GM23338 (cell line): ENCODE results near the gene PLXNC1. TPM values are rescaled to one million over a fixed set of nuclear protein-coding genes. Genes with fewer than 3 reads are reported as not detected.

Experiments
- ATAC-seq: fragments of 200-7000 bp; cut with Tn5 transposase; 3 replicates; pipeline ENCODE4 v1.9.1; 2020
- DNase-seq: peaks from one replicate; pipeline ENCODE4 v3.0.0-alpha.2; 2015; ENCODE audit warnings: low spot score
- H2AFZ ChIP-seq: fragments of 200-600 bp; sonication (generic); 2 replicates; pipeline ENCODE4 v1.8.0; 2016; ENCODE audit warnings: antibody characterized with exemption, mild to moderate bottlenecking, moderate library complexity
- H3F3A ChIP-seq: fragments of 200-600 bp; sonication (generic); replicated peaks from 2 replicates; pipeline ENCODE4 v1.8.0; 2017; ENCODE audit warnings: antibody characterized with exemption, mixed run types, low read depth
- H3K27ac ChIP-seq: fragments of 200-600 bp; sonication (generic); 2 replicates; pipeline ENCODE4 v1.6.1; 2016; ENCODE audit warnings: low read depth
- H3K27me3 ChIP-seq: fragments of 200-600 bp; sonication (generic); 2 replicates; pipeline ENCODE4 v1.8.0; 2016; ENCODE audit warnings: mild to moderate bottlenecking, mixed run types, moderate library complexity; ENCODE audit not compliant: insufficient read depth
- H3K36me3 ChIP-seq: fragments of 200-600 bp; sonication (generic); 2 replicates; pipeline ENCODE4 v1.8.0; 2016; ENCODE audit warnings: mild to moderate bottlenecking; ENCODE audit not compliant: insufficient read depth
- H3K4me1 ChIP-seq: fragments of 200-600 bp; sonication (generic); 2 replicates; pipeline ENCODE4 v1.8.0; 2016; ENCODE audit warnings: mild to moderate bottlenecking, moderate library complexity; ENCODE audit not compliant: insufficient read depth
- H3K4me2 ChIP-seq: fragments of 200-600 bp; sonication (generic); 2 replicates; pipeline ENCODE4 v1.7.1; 2017; ENCODE audit warnings: mixed run types
- H3K4me3 ChIP-seq: fragments of 200-600 bp; sonication (generic); 2 replicates; pipeline ENCODE4 v1.6.1; 2016; ENCODE audit warnings: mixed run types
- H3K79me2 ChIP-seq: fragments of 200-600 bp; sonication (generic); replicated peaks from 2 replicates; pipeline ENCODE4 v1.8.0; 2017; ENCODE audit warnings: mild to moderate bottlenecking; ENCODE audit not compliant: insufficient read depth
- H3K9me2 ChIP-seq: fragments of 200-600 bp; sonication (generic); 2 replicates; pipeline ENCODE4 v1.8.0; 2017; ENCODE audit not compliant: insufficient read depth
- H4K20me1 ChIP-seq: fragments of 200-600 bp; sonication (generic); replicated peaks from 2 replicates; pipeline ENCODE4 v1.8.0; 2017; ENCODE audit warnings: mild to moderate bottlenecking; ENCODE audit not compliant: insufficient read depth
- H3K27ac Mint-ChIP-seq: 2 replicates; pipeline ENCODE4 v1.8.0; 2020; ENCODE audit warnings: inconsistent platforms, mild to moderate bottlenecking, moderate library complexity, mixed read lengths
- H3K27me3 Mint-ChIP-seq: 3 replicates; pipeline ENCODE4 v1.8.0; 2022; ENCODE audit warnings: low read depth, mild to moderate bottlenecking, moderate library complexity, mixed read lengths, inconsistent platforms; ENCODE audit not compliant: insufficient read depth, poor library complexity
- H3K36me3 Mint-ChIP-seq: 3 replicates; pipeline ENCODE4 v1.8.0; 2021; ENCODE audit warnings: low read depth, mild to moderate bottlenecking, inconsistent platforms, moderate library complexity, mixed read lengths
- H3K4me1 Mint-ChIP-seq: 3 replicates; pipeline ENCODE4 v1.8.0; 2020; ENCODE audit warnings: mild to moderate bottlenecking, inconsistent platforms, mixed read lengths
- H3K4me3 Mint-ChIP-seq: 3 replicates; pipeline ENCODE4 v1.8.0; 2021; ENCODE audit warnings: moderate library complexity, mild to moderate bottlenecking, inconsistent platforms, mixed read lengths
- H3K9me3 Mint-ChIP-seq: 3 replicates; pipeline ENCODE4 v1.8.0; 2020; ENCODE audit warnings: moderate library complexity, mild to moderate bottlenecking, inconsistent platforms, mixed read lengths
- CREB1 ChIP-seq: fragments of 250-450 bp; sonication (Bioruptor Pico); IDR thresholded peaks from 2 replicates; pipeline ENCODE4 v1.5.0; 2020; ENCODE audit warnings: low read depth, mild to moderate bottlenecking, moderate library complexity
- CTCF ChIP-seq, 2 experiments: fragments of 200-600 bp in 1 of 2; sonication (generic) in 1 of 2; conservative IDR thresholded peaks; 2 replicates each; pipeline versions ENCODE4 v1.5.1 to v1.6.1; 2016 to 2017; ENCODE audit warnings: antibody characterized with exemption in 2 of 2, low read depth in 2 of 2, mild to moderate bottlenecking in 2 of 2, moderate library complexity in 1 of 2
- ETS1 ChIP-seq: IDR thresholded peaks from 2 replicates; pipeline ENCODE4 v1.6.1; 2016; ENCODE audit warnings: antibody characterized with exemption
- EZH2 ChIP-seq: fragments of 200-600 bp; sonication (generic); IDR thresholded peaks from one replicate; pipeline ENCODE4 v1.8.0; 2017; ENCODE audit warnings: antibody characterized with exemption, mild to moderate bottlenecking, low read depth; ENCODE audit not compliant: unreplicated experiment
- EZH2phosphoT487 ChIP-seq: fragments of 200-600 bp; sonication (generic); IDR thresholded peaks from one replicate; pipeline ENCODE4 v1.8.1; 2018; ENCODE audit warnings: antibody characterized with exemption; ENCODE audit not compliant: unreplicated experiment
- JUNB ChIP-seq: IDR thresholded peaks from one replicate; pipeline ENCODE4 v1.6.1; 2016; ENCODE audit warnings: antibody characterized with exemption; ENCODE audit not compliant: unreplicated experiment
- NANOG ChIP-seq: IDR thresholded peaks from 2 replicates; pipeline ENCODE4 v1.6.1; 2016; ENCODE audit warnings: antibody characterized with exemption, borderline replicate concordance
- POLR2AphosphoS5 ChIP-seq: IDR thresholded peaks from 2 replicates; pipeline ENCODE4 v1.6.1; 2016; ENCODE audit warnings: antibody characterized with exemption, low read depth
- REST ChIP-seq: IDR thresholded peaks from one replicate; pipeline ENCODE4 v1.6.1; 2018; ENCODE audit warnings: antibody characterized with exemption; ENCODE audit not compliant: unreplicated experiment
- STAT1 ChIP-seq: IDR thresholded peaks from one replicate; pipeline ENCODE4 v1.6.1; 2016; ENCODE audit warnings: antibody characterized with exemption; ENCODE audit not compliant: unreplicated experiment
- ZNF114 ChIP-seq: fragments of 250-450 bp; sonication (Bioruptor Pico); IDR thresholded peaks from 2 replicates; pipeline ENCODE4 v1.5.0; 2020; ENCODE audit warnings: mild to moderate bottlenecking, moderate library complexity
- ZNF331 ChIP-seq: fragments of 250-450 bp; sonication (Bioruptor Pico); IDR thresholded peaks from 2 replicates; pipeline ENCODE4 v1.5.0; 2020; ENCODE audit warnings: low read depth, mild to moderate bottlenecking, moderate library complexity
- ZNF462 ChIP-seq: fragments of 250-450 bp; sonication (Bioruptor Pico); IDR thresholded peaks from 2 replicates; pipeline ENCODE4 v1.5.0; 2020; ENCODE audit warnings: mild to moderate bottlenecking, moderate library complexity
- polyA plus RNA-seq: library from polyadenylated mRNA; unstranded; fragments of >200 nt; fragmentation: Nextera tagmentation; extraction: Ambion mirVana; gene quantifications from 2 replicates; pipeline ENCODE4 v1.2.1, GENCODE V29; 2016
- total RNA-seq: library from RNA; depleted of rRNA; stranded (reverse); fragments of >200 nt; shearing (Covaris generic); gene quantifications from 2 replicates; pipeline ENCODE4 v1.2.3, GENCODE V29; 2014

Gene PLXNC1
- total and polyA plus RNA-seq, 2 experiments from 2014 or later, result 1.9 to 6.5 TPM

GRCh38 chr12:94100211-94100627, 48.2 kb upstream of the PLXNC1 start:
- Mint-ChIP-seq H3K9me3 (no peaks in the 10 kb centered on the region), H3K4me3 (no peak overlapping the region), H3K27ac (no peak overlapping the region), H3K36me3 (no peaks in the 10 kb centered on the region), H3K4me1 (peaks cover 10% of the 10 kb centered on the region), H3K27me3 (peaks cover 21% of the 10 kb centered on the region)
- DNase-seq (no peak), ATAC-seq (no peak)
- no peak overlapping the region for H3K4me3 ChIP-seq
- TF ChIP-seq NANOG, result no peak
- no peak for TF ChIP-seq ETS1
- TF ChIP-seq POLR2AphosphoS5, result no peak
- TF ChIP-seq EZH2phosphoT487, result no peak
- no peak for TF ChIP-seq REST
- TF ChIP-seq CREB1 (CRISPR knock-in tag), result no peak
- no peak for TF ChIP-seq ZNF462 (CRISPR knock-in tag)
- no peak for TF ChIP-seq EZH2
- no peak for TF ChIP-seq CTCF (conservative IDR thresholded peaks at IDR 0.05; ENCODE audit: low read depth in 2 of 2)
- no peak for TF ChIP-seq STAT1
- no peak for TF ChIP-seq ZNF331
- no peak for TF ChIP-seq JUNB
- no peak for TF ChIP-seq ZNF114 (CRISPR knock-in tag)
- no peaks in the 10 kb centered on the region for H3K9me2 ChIP-seq
- no peak overlapping the region for H3K27ac ChIP-seq
- H3K4me1 ChIP-seq, result no peaks in the 10 kb centered on the region
- peaks cover 17% of the 10 kb centered on the region for H3K27me3 ChIP-seq
- no peaks in the 10 kb centered on the region for H3K79me2 ChIP-seq
- no peak overlapping the region for H2AFZ ChIP-seq
- H3F3A ChIP-seq, result no peaks in the 10 kb centered on the region
- no peaks in the 10 kb centered on the region for H3K36me3 ChIP-seq
- H4K20me1 ChIP-seq, result no peaks in the 10 kb centered on the region
- H3K4me2 ChIP-seq, result no peak overlapping the region
